CD4-positive, CD25-positive, alpha-beta regulatory T cell (primary cell): ENCODE data around the gene SYT12. TPM values are rescaled to one million over a fixed set of nuclear protein-coding genes. Genes with fewer than 3 reads are reported as not detected.

ENCODE experiments used
- ATAC-seq, 2 donors: fragments of 150-1000 bp; cut with Tn5 transposase; one replicate each; pipeline ENCODE4 v1.10.0; 2021; ENCODE audit warnings: low read depth in 2 of 2, moderate number of reproducible peaks in 2 of 2, moderate library complexity in 1 of 2
- DNase-seq, 3 donors: peaks; one replicate each; pipeline versions ENCODE4 v3.0.0 to v3.0.0-alpha.2; 2012 to 2022; ENCODE audit warnings: mixed read lengths in 1 of 3
- H3K27ac ChIP-seq: one replicate; pipeline ENCODE4 v1.7.0; 2013; ENCODE audit warnings: mild to moderate bottlenecking, low read length; ENCODE audit not compliant: insufficient read depth, poor library complexity, severe bottlenecking
- H3K27me3 ChIP-seq: one replicate; pipeline ENCODE4 v1.7.0; 2013; ENCODE audit warnings: low read length; ENCODE audit not compliant: control insufficient read depth, insufficient read depth
- H3K36me3 ChIP-seq: one replicate; pipeline ENCODE4 v1.7.0; 2013; ENCODE audit warnings: mild to moderate bottlenecking, low read length, moderate library complexity; ENCODE audit not compliant: control insufficient read depth, insufficient read depth
- H3K4me1 ChIP-seq: 2 replicates; pipeline ENCODE4 v1.7.0; 2013; ENCODE audit warnings: mild to moderate bottlenecking, low read length; ENCODE audit not compliant: insufficient read depth, control insufficient read depth, poor library complexity, severe bottlenecking
- H3K4me3 ChIP-seq: one replicate; pipeline ENCODE4 v1.7.0; 2013; ENCODE audit warnings: low read depth, mild to moderate bottlenecking, low read length, moderate library complexity
- H3K9me3 ChIP-seq, 2 experiments: 1 replicate in 1 of 2; 2 replicates in 1 of 2; pipeline ENCODE4 v1.7.0; 2013; ENCODE audit warnings: low read length in 2 of 2, mild to moderate bottlenecking in 1 of 2, moderate library complexity in 1 of 2; ENCODE audit not compliant: control insufficient read depth in 2 of 2
- H3K27ac Mint-ChIP-seq, 3 donors: one replicate each; pipeline ENCODE4 v1.8.0; 2020 to 2022; ENCODE audit warnings: mild to moderate bottlenecking in 3 of 3, mixed read lengths in 3 of 3, moderate library complexity in 2 of 3
- H3K27me3 Mint-ChIP-seq: one replicate; pipeline ENCODE4 v1.8.0; 2022; ENCODE audit warnings: mild to moderate bottlenecking, mixed read lengths
- H3K36me3 Mint-ChIP-seq: one replicate; pipeline ENCODE4 v1.8.0; 2020; ENCODE audit warnings: mixed read lengths
- H3K4me1 Mint-ChIP-seq, 4 donors: one replicate each; pipeline ENCODE4 v1.8.0; 2020 to 2022; ENCODE audit warnings: mixed read lengths in 4 of 4, mild to moderate bottlenecking in 1 of 4
- H3K4me3 Mint-ChIP-seq, 4 donors: one replicate each; pipeline ENCODE4 v1.8.0; 2020 to 2022; ENCODE audit warnings: mild to moderate bottlenecking in 4 of 4, mixed read lengths in 4 of 4, moderate library complexity in 3 of 4
- H3K9me3 Mint-ChIP-seq, 7 donors: one replicate each; pipeline ENCODE4 v1.8.0; 2020 to 2022; ENCODE audit warnings: mixed read lengths in 7 of 7, mild to moderate bottlenecking in 3 of 7, moderate library complexity in 2 of 7
- polyA plus RNA-seq, 4 donors: library from polyadenylated mRNA; unstranded; fragments of 300-500 nt; fragmentation: Illumina TruSeq; gene quantifications; one replicate each; pipeline ENCODE4 v1.2.3, GENCODE V29; 2021
- total RNA-seq: library from RNA; stranded (reverse); gene quantifications from one replicate; pipeline ENCODE4 v1.2.3, GENCODE V29; 2022

SYT12 gene
- total and polyA plus RNA-seq, 5 donors from 2014 or later, result not detected

GRCh38 chr11:67054346-67054835 lies 31.5 kb downstream of the SYT12 start:
- no peaks in the 10 kb centered on the region for H3K9me3 Mint-ChIP-seq
- H3K27me3 Mint-ChIP-seq, result peaks cover 7% of the 10 kb centered on the region
- no peak overlapping the region for H3K27ac Mint-ChIP-seq
- H3K27me3 ChIP-seq, result no peaks in the 10 kb centered on the region
- ATAC-seq (no peak), DNase-seq (no peak)
- peaks cover 13% of the 10 kb centered on the region for H3K4me1 ChIP-seq
- no peaks in the 10 kb centered on the region for H3K36me3 ChIP-seq
- H3K36me3 Mint-ChIP-seq, result no peaks in the 10 kb centered on the region
- no peaks in the 10 kb centered on the region for H3K9me3 ChIP-seq
- H3K4me3 Mint-ChIP-seq, result no peak overlapping the region
- no peak overlapping the region for H3K27ac ChIP-seq
- peaks cover 0 to 12% (median 8%) of the 10 kb centered on the region in 4 donors for H3K4me1 Mint-ChIP-seq
- no peak overlapping the region for H3K4me3 ChIP-seq

GRCh38 chr11:67054836-67055523 lies 32.0 kb downstream of the SYT12 start:
- H3K4me1 ChIP-seq, result peaks cover 13% of the 10 kb centered on the region
- H3K4me3 ChIP-seq, result no peak overlapping the region
- peaks cover 0 to 12% (median 8%) of the 10 kb centered on the region in 4 donors for H3K4me1 Mint-ChIP-seq
- no peak overlapping the region for H3K27ac ChIP-seq
- no peaks in the 10 kb centered on the region for H3K27me3 ChIP-seq
- H3K27me3 Mint-ChIP-seq, result peaks cover 7% of the 10 kb centered on the region
- DNase-seq (no peak), ATAC-seq (no peak)
- H3K9me3 Mint-ChIP-seq, result no peaks in the 10 kb centered on the region
- H3K4me3 Mint-ChIP-seq, result no peak overlapping the region
- H3K36me3 ChIP-seq, result no peaks in the 10 kb centered on the region
- no peak overlapping the region for H3K27ac Mint-ChIP-seq
- H3K9me3 ChIP-seq, result no peaks in the 10 kb centered on the region
- no peaks in the 10 kb centered on the region for H3K36me3 Mint-ChIP-seq

- H3K27me3 ChIP-seq, result no peaks in the 10 kb centered on the region
- H3K4me3 ChIP-seq, result no peak overlapping the region
- DNase-seq (no peak), ATAC-seq (no peak)
- Mint-ChIP-seq H3K9me3 (no peaks in the 10 kb centered on the region), H3K27ac (no peak overlapping the region), H3K27me3 (peaks cover 11% of the 10 kb centered on the region), H3K4me1 (peaks cover 0 to 12% (median 8%) of the 10 kb centered on the region in 4 donors), H3K4me3 (peak overlapping the region in 2 of 4 donors; percentile 57 to 61), H3K36me3 (no peaks in the 10 kb centered on the region)
- H3K27ac ChIP-seq, result no peak overlapping the region
- H3K4me1 ChIP-seq, result peaks cover 13% of the 10 kb centered on the region
- H3K9me3 ChIP-seq, result no peaks in the 10 kb centered on the region
- H3K36me3 ChIP-seq, result no peaks in the 10 kb centered on the region
These were observed 32.9 kb downstream of the SYT12 start for GRCh38 chr11:67055812-67056211.

GRCh38 chr11:67056267-67057204 lies 33.6 kb downstream of the SYT12 start, which contains the start of gene RHOD:
RHOD (plus strand) TSS chr11:67056847; CDS start chr11:67056903, 56 bp downstream.
- H3K4me1 ChIP-seq, result peaks cover 13% of the 10 kb centered on the region
- peaks cover 11% of the 10 kb centered on the region for H3K27me3 Mint-ChIP-seq

GRCh38 chr11:67057205-67057672 lies 34.3 kb downstream of the SYT12 start:
- Mint-ChIP-seq H3K9me3 (no peaks in the 10 kb centered on the region), H3K4me3 (peak overlapping the region in 3 of 4 donors; percentile 58 to 85 (median 68))
- no peaks in the 10 kb centered on the region for H3K27me3 ChIP-seq

More at GRCh38 chr11:67056267-67057204, 33.6 kb downstream of the SYT12 start, which contains the start of gene RHOD:
- no peaks in the 10 kb centered on the region for H3K9me3 ChIP-seq
- peaks cover 0 to 12% (median 8%) of the 10 kb centered on the region in 4 donors for H3K4me1 Mint-ChIP-seq
- no peaks in the 10 kb centered on the region for H3K27me3 ChIP-seq
- H3K36me3 ChIP-seq, result no peaks in the 10 kb centered on the region
- DNase-seq, result peak in 2 of 3 donors; percentile 13 to 42
- peak; percentile 54 to 72 for ATAC-seq
- no peaks in the 10 kb centered on the region for H3K36me3 Mint-ChIP-seq
- H3K9me3 Mint-ChIP-seq, result no peaks in the 10 kb centered on the region
- peak within 1 kb of the TSS in 1 of 3 donors; percentile 46 for H3K27ac Mint-ChIP-seq
- H3K27ac ChIP-seq, result no peak within 1 kb of the TSS
- H3K4me3 Mint-ChIP-seq, result peak within 1 kb of the TSS in 3 of 4 donors; percentile 61 to 85 (median 68)
- H3K4me3 ChIP-seq, result no peak within 1 kb of the TSS

GRCh38 chr11:67058506-67058905 lies 35.6 kb downstream of the SYT12 start:
- no peaks in the 10 kb centered on the region for H3K27me3 ChIP-seq
- H3K4me1 Mint-ChIP-seq, result peaks cover 0 to 12% (median 8%) of the 10 kb centered on the region in 4 donors
- peaks cover 11% of the 10 kb centered on the region for H3K27me3 Mint-ChIP-seq
- H3K4me3 Mint-ChIP-seq, result no peak overlapping the region
- no peaks in the 10 kb centered on the region for H3K9me3 Mint-ChIP-seq
- H3K27ac Mint-ChIP-seq, result peak overlapping the region in 1 of 3 donors; percentile 14
- peaks cover 13% of the 10 kb centered on the region for H3K4me1 ChIP-seq
- DNase-seq, result no peak
- no peaks in the 10 kb centered on the region for H3K36me3 ChIP-seq
- H3K4me3 ChIP-seq, result no peak overlapping the region
- no peaks in the 10 kb centered on the region for H3K9me3 ChIP-seq
- no peak overlapping the region for H3K27ac ChIP-seq
- no peak for ATAC-seq
- H3K36me3 Mint-ChIP-seq, result no peaks in the 10 kb centered on the region

More at GRCh38 chr11:67057205-67057672, 34.3 kb downstream of the SYT12 start:
- Mint-ChIP-seq H3K4me1 (peaks cover 0 to 12% (median 8%) of the 10 kb centered on the region in 4 donors), H3K27me3 (peaks cover 11% of the 10 kb centered on the region), H3K27ac (no peak overlapping the region), H3K36me3 (no peaks in the 10 kb centered on the region)
- Histone ChIP-seq H3K27ac (no peak overlapping the region), H3K36me3 (no peaks in the 10 kb centered on the region), H3K4me1 (peaks cover 13% of the 10 kb centered on the region), H3K9me3 (no peaks in the 10 kb centered on the region), H3K4me3 (no peak overlapping the region)
- ATAC-seq (no peak), DNase-seq (no peak)

GRCh38 chr11:67059671-67060070 lies 36.7 kb downstream of the SYT12 start:
- Histone ChIP-seq H3K27me3 (no peaks in the 10 kb centered on the region), H3K36me3 (no peaks in the 10 kb centered on the region), H3K27ac (no peak overlapping the region), H3K4me1 (peaks cover 13% of the 10 kb centered on the region), H3K4me3 (no peak overlapping the region), H3K9me3 (no peaks in the 10 kb centered on the region)
- DNase-seq (no peak), ATAC-seq (no peak)
- Mint-ChIP-seq H3K27me3 (peaks cover 11% of the 10 kb centered on the region), H3K36me3 (no peaks in the 10 kb centered on the region), H3K9me3 (no peaks in the 10 kb centered on the region), H3K27ac (no peak overlapping the region), H3K4me1 (peaks cover 0 to 12% (median 7%) of the 10 kb centered on the region in 4 donors), H3K4me3 (no peak overlapping the region)
